HG02763 (cell line): ENCODE data around the gene H6PD.

Experiments
- ATAC-seq: cut with Tn5 transposase; IDR thresholded peaks from one replicate; pipeline ENCODE4 v1.9.1; 2021; ENCODE audit warnings: mild to moderate bottlenecking, moderate library complexity; ENCODE audit not compliant: unreplicated experiment

H6PD gene

DNA sequence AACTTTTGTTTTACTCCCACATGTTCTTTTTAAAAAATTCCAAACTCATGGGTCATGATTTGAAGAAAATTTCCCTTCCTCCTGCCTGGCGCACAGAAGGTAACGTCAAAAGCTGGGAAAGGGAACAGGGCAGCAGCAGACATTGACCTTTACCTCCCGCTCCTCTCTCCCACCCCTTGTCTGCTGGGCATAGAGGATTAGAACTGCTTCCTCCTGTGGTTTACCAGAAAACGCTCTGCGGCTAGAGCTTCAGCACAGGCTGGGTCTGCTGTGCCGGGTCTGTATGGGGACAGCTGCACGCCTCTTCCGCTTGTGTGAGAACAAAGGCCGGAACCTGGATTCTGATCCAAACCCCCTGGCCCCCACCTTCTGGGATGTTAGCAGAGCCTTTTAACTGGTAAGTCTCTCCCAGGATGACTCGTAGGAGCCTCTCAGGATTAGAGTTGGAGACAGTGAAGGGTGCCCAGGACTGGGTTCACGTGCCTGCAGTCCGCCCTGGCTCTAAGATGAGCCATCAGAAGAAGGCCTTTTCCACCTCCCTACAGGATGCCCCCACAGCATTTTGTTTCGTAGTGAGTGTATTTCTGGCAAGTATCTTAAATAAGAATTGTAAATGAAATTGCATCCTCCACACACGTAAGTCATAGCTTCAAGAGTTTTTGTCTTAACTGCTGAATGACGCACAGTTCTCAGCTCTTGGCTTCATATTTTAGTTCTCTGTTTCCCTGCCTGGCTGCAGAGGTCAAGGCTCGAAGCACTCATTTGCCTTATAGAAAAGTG is 5.2 kb downstream of the H6PD start:
- ATAC-seq: no peak

- ATAC-seq: no peak
Measured at GRCh38 chr1:9240914-9241820, 6.6 kb downstream of the H6PD start.

GRCh38 chr1:9241891-9242290 is 7.3 kb downstream of the H6PD start:
- no peak for ATAC-seq

GRCh38 chr1:9242338-9242969 is 7.9 kb downstream of the H6PD start:
- ATAC-seq: no peak

- no peak for ATAC-seq
Measured at GRCh38 chr1:9243066-9243739, 8.6 kb downstream of the H6PD start.

- ATAC-seq: no peak
Measured at GRCh38 chr1:9244501-9245229, 10.1 kb downstream of the H6PD start.

DNA sequence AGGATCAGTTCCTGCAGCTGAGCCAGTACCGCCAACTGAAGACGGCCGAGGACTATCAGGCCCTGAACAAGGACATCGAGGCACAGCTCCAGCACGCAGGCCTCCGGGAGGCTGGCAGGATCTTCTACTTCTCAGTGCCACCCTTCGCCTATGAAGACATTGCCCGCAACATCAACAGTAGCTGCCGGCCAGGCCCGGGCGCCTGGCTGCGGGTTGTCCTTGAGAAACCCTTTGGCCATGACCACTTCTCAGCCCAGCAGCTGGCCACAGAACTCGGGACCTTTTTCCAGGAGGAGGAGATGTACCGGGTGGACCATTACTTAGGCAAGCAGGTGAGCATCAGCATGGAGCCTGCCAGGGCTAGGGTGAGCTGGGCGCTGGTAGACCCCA is 10.7 kb downstream of the H6PD start:
- ATAC-seq: no peak

DNA sequence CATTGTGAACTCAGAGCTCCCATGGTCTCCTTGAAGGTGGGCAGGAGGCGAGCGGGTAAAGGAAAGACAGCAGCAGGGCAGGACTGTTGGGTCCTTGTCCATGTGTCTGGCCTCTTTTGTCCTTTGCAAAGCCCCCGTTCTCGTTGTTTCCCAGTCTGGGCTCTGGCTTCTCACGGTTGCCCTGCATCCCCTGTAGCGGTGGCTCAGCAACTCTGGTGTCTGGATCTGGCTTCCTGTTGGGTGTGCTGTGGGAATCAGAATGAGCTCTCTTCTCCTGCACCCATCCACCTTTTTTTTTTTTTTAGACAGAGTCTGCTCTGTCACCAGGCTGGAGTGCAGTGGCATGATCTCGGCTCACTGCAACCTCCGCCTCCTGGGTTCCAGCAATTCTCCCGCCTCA is 11.1 kb downstream of the H6PD start:
- ATAC-seq: no peak

DNA sequence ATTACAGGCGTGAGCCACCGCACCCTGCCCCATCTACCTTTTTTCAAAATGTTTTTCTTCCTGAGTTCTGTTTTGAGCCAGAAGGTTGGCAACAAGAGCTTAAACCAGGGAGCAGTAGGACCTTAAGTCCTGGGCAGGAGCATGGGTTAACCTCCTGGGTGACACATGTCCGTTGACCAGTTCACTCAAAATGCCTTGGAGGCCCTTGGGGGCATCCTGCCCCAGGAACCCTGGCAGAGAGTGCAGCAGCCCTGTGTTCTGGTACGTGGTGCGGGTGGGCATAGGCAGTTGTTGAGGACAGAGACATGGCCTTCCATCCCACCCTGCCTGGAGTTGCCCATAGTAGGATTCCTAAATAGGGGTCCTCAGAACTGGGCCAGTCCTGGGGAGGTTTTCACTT is 11.6 kb downstream of the H6PD start:
- ATAC-seq: no peak

GRCh38 chr1:9246841-9247785 is 12.5 kb downstream of the H6PD start:
- no peak for ATAC-seq

GRCh38 chr1:9247894-9248293 is 13.3 kb downstream of the H6PD start:
- no peak for ATAC-seq

- no peak for ATAC-seq
Measured at GRCh38 chr1:9248341-9249262, 14.0 kb downstream of the H6PD start.

DNA sequence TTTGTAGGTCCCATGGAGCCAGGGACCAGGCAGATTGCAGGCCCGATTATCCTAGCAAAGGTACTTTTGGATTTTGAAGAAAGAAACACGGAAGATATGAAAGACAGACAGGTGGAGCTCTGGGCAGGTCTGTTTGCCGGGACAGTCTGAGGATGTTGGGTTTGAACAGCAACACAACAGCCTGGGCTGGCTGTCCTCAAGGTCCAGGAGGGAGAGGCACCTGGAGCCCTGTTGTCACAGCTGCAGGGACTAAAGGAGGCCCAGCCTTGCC is 14.6 kb downstream of the H6PD start:
- no peak for ATAC-seq

- ATAC-seq: no peak
Measured at GRCh38 chr1:9249534-9250410, 15.2 kb downstream of the H6PD start.

GRCh38 chr1:9250411-9251381 is 16.1 kb downstream of the H6PD start:
- ATAC-seq: no peak

DNA sequence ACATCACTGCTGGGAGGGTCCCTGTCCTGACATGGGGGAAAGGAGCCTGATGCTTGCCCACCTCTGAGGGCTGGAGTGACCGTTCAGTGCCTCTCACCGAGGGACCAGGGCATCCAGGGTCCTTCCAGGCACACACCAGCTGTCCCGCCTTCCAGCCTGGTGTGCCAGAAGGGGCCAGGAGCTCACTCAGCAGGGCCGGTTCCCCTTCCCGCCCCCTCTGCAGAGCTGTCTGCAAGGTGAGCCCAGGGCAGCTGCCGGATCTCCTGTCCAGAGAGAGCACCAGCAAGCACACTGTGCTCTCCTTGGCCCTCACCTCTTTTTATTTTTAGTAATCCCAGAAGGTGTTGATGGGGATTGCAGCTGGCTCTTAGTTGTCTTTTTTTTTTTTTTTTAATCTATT is 16.9 kb downstream of the H6PD start:
- no peak for ATAC-seq
